PC-9 (cell line): ENCODE data around the gene GGNBP2. TPM values are rescaled to one million over a fixed set of nuclear protein-coding genes. Genes with fewer than 3 reads are reported as not detected.

Experiments used
- BruUV-seq: library from RNA; stranded (reverse); fragments of 400-500 nt; replicated peaks from 2 replicates; lab custom pipeline; 2021; lab: Mats Ljungman, UMichigan
- CTCF ChIA-PET: fragments of 300-600 bp; sonication (Branson Sonifier 250); formaldehyde crosslinking; loops from one replicate; lab custom pipeline; 2022; ENCODE audit warnings: antibody characterized with exemption; lab: Charles Lee
- POLR2A ChIA-PET: fragments of 300-600 bp; sonication (Branson Sonifier 250); formaldehyde crosslinking; loops from one replicate; lab custom pipeline; 2022; ENCODE audit warnings: antibody characterized with exemption; ENCODE audit not compliant: unreplicated experiment; lab: Charles Lee
- DNase-seq, 2 experiments: peaks; one replicate each; pipeline versions ENCODE4 v3.0.0 to v3.0.0-alpha.2; 2015 to 2022; ENCODE audit warnings: mixed read lengths in 1 of 2
- H2AFZ ChIP-seq: fragments of 200-600 bp; sonication (generic); 2 replicates; pipeline ENCODE4 v1.8.1; 2017; ENCODE audit warnings: antibody characterized with exemption
- H3F3A ChIP-seq: fragments of 200-600 bp; sonication (generic); 2 replicates; pipeline ENCODE4 v1.8.1; 2017; ENCODE audit warnings: antibody characterized with exemption, mild to moderate bottlenecking, low read depth; ENCODE audit not compliant: insufficient read depth
- H3K27ac ChIP-seq: fragments of 200-600 bp; sonication (generic); 2 replicates; pipeline ENCODE4 v1.6.1; 2016; ENCODE audit warnings: mixed run types
- H3K27me3 ChIP-seq: fragments of 200-600 bp; sonication (generic); 2 replicates; pipeline ENCODE4 v1.6.1; 2016; ENCODE audit warnings: low read depth, mixed run types; ENCODE audit not compliant: insufficient read depth
- H3K36me3 ChIP-seq: fragments of 200-600 bp; sonication (generic); 2 replicates; pipeline ENCODE4 v1.6.1; 2016; ENCODE audit warnings: low read depth, mixed run types
- H3K4me1 ChIP-seq: fragments of 200-600 bp; sonication (generic); replicated peaks from 2 replicates; pipeline ENCODE4 v1.6.1; 2016; ENCODE audit warnings: mixed run types; ENCODE audit not compliant: insufficient read depth
- H3K4me2 ChIP-seq: fragments of 200-600 bp; sonication (generic); 2 replicates; pipeline ENCODE4 v1.6.1; 2017; ENCODE audit warnings: mixed run types
- H3K4me3 ChIP-seq: fragments of 200-600 bp; sonication (generic); 2 replicates; pipeline ENCODE4 v1.6.1; 2016; ENCODE audit warnings: mixed run types
- H3K79me2 ChIP-seq: fragments of 200-600 bp; sonication (generic); 2 replicates; pipeline ENCODE4 v1.6.1; 2017; ENCODE audit warnings: low read depth, mixed run types
- H3K9me2 ChIP-seq: fragments of 200-600 bp; sonication (generic); 2 replicates; pipeline ENCODE4 v1.8.1; 2017; ENCODE audit warnings: mild to moderate bottlenecking; ENCODE audit not compliant: insufficient read depth
- H3K9me3 ChIP-seq: fragments of 200-600 bp; sonication (generic); 2 replicates; pipeline ENCODE4 v1.8.1; 2016; ENCODE audit warnings: low read depth; ENCODE audit not compliant: insufficient read depth
- H4K20me1 ChIP-seq: fragments of 200-600 bp; sonication (generic); 2 replicates; pipeline ENCODE4 v1.8.1; 2017; ENCODE audit not compliant: insufficient read depth
- EZH2 ChIP-seq: fragments of 200-600 bp; sonication (generic); IDR thresholded peaks from 2 replicates; pipeline ENCODE4 v1.8.0; 2017; ENCODE audit warnings: antibody characterized with exemption, low read depth
- intact Hi-C: fragments of 100-400 bp; cut with micrococcal nuclease; formaldehyde crosslinking; loops from one replicate; pipeline ENCODE4 v1.10.0; 2022; ENCODE audit not compliant: unreplicated experiment
- total RNA-seq: library from RNA; stranded (reverse); gene quantifications from 2 replicates; pipeline ENCODE4 v1.2.3, GENCODE V29; 2021
- TF ChIP-seq, protein P1 (sequence below): fragments of 200-600 bp; sonication (generic); conservative IDR thresholded peaks from 2 replicates; pipeline ENCODE4 v1.6.1; 2017; ENCODE audit warnings: mixed run types, antibody characterized with exemption, mild to moderate bottlenecking, moderate library complexity

Gene GGNBP2
- total RNA-seq, 1 experiment from 2014 or later: 51.4 TPM

DNA sequence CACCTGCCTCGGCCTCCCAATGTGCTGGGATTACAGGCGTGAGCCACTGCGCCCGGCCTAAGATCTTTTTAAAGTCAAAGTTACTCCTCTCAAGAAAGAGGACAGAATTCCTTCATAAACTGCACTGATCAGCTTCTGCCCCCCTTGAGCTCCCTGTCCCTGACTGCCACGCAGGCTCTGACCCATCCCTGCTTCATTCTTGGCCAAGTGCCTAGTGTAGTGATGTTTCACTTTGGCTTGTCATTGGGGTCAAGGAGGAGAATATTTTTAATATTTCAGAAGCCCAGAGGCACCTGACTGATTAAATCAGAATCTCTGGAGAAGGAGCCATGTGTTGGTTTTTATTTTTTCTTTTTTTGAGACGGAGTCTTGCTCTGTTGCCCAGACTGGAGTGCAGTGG is 65.8 kb downstream of the GGNBP2 start:
- ChIA-PET POLR2A (no interaction called here), CTCF (no interaction called here)
- no peak overlapping the region for H3K4me2 ChIP-seq
- intact Hi-C loops: no loop called here
- no peak overlapping the region for H3K4me3 ChIP-seq
- TF ChIP-seq, protein P1, sequence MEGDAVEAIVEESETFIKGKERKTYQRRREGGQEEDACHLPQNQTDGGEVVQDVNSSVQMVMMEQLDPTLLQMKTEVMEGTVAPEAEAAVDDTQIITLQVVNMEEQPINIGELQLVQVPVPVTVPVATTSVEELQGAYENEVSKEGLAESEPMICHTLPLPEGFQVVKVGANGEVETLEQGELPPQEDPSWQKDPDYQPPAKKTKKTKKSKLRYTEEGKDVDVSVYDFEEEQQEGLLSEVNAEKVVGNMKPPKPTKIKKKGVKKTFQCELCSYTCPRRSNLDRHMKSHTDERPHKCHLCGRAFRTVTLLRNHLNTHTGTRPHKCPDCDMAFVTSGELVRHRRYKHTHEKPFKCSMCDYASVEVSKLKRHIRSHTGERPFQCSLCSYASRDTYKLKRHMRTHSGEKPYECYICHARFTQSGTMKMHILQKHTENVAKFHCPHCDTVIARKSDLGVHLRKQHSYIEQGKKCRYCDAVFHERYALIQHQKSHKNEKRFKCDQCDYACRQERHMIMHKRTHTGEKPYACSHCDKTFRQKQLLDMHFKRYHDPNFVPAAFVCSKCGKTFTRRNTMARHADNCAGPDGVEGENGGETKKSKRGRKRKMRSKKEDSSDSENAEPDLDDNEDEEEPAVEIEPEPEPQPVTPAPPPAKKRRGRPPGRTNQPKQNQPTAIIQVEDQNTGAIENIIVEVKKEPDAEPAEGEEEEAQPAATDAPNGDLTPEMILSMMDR: no peak
- TF ChIP-seq EZH2: no peak
- peaks cover 7% of the 10 kb centered on the region; the same call in 1 of the 2 replicates for H3K79me2 ChIP-seq
- H3K9me3 ChIP-seq: no peaks in the 10 kb centered on the region
- no peak overlapping the region for H3K27ac ChIP-seq
- H3K36me3 ChIP-seq: no peaks in the 10 kb centered on the region
- H3F3A ChIP-seq: no peaks in the 10 kb centered on the region
- H2AFZ ChIP-seq: no peak overlapping the region
- H3K4me1 ChIP-seq: no peaks in the 10 kb centered on the region
- BruUV-seq: no TSS peak
- H3K27me3 ChIP-seq: no peaks in the 10 kb centered on the region
- DNase-seq: no peak
- H3K9me2 ChIP-seq: no peaks in the 10 kb centered on the region
- peaks cover 11% of the 10 kb centered on the region for H4K20me1 ChIP-seq

GRCh38 chr17:36611345-36612072 is 66.8 kb downstream of the GGNBP2 start:
- no peaks in the 10 kb centered on the region for H3K4me1 ChIP-seq
- no peak for DNase-seq
- intact Hi-C loops: no loop called here
- H3F3A ChIP-seq: no peaks in the 10 kb centered on the region
- no TSS peak for BruUV-seq
- H3K9me2 ChIP-seq: no peaks in the 10 kb centered on the region
- no peak overlapping the region for H3K4me2 ChIP-seq
- no peaks in the 10 kb centered on the region for H3K36me3 ChIP-seq
- peaks cover 4% of the 10 kb centered on the region for H4K20me1 ChIP-seq
- no peak overlapping the region for H3K27ac ChIP-seq
- no peaks in the 10 kb centered on the region for H3K79me2 ChIP-seq
- POLR2A ChIA-PET: no interaction called here
- TF ChIP-seq, protein P1: no peak
- no peak for TF ChIP-seq EZH2
- no peak overlapping the region for H3K4me3 ChIP-seq
- no peak overlapping the region for H2AFZ ChIP-seq
- no peaks in the 10 kb centered on the region for H3K27me3 ChIP-seq
- H3K9me3 ChIP-seq: no peaks in the 10 kb centered on the region
- CTCF ChIA-PET: interaction anchor here (0.7 kb wide), 1 partner anchor 14 kb away, joined by 6 read pairs; no protein-coding TSS in a partner anchor

- Histone ChIP-seq H3K27ac (no peak overlapping the region), H3K36me3 (no peaks in the 10 kb centered on the region), H3K4me1 (no peaks in the 10 kb centered on the region), H3K27me3 (no peaks in the 10 kb centered on the region), H3K9me2 (no peaks in the 10 kb centered on the region), H4K20me1 (peaks cover 4% of the 10 kb centered on the region), H3K79me2 (no peaks in the 10 kb centered on the region), H3K4me2 (no peak overlapping the region), H2AFZ (no peak overlapping the region), H3F3A (no peaks in the 10 kb centered on the region), H3K9me3 (no peaks in the 10 kb centered on the region), H3K4me3 (no peak overlapping the region)
- ChIA-PET POLR2A (no interaction called here), CTCF (interaction anchor here (0.7 kb wide), 1 partner anchor 13 kb away, joined by 6 read pairs; no protein-coding TSS in a partner anchor)
- TF ChIP-seq EZH2: no peak
- TF ChIP-seq, protein P1: no peak
- no TSS peak for BruUV-seq
- no peak for DNase-seq
- intact Hi-C loops: no loop called here
These were observed 67.6 kb downstream of the GGNBP2 start for GRCh38 chr17:36612323-36612722.
